NCI-H2029 treated with DMSO at 0.1 percent for 48 hours (cell line): Measurements from ENCODE around the gene ACTL8.
"Not testable (repeated sequence)": the region's sequence is repeated elsewhere in the genome, so short reads cannot be mapped to it uniquely, and the experiment has no call there.

Experiments used
- DNase-seq: peaks from one replicate; lab custom pipeline; 2025; lab: John Stamatoyannopoulos, UW

Gene ACTL8

GRCh38 chr1:17735348-17735747, 19.8 kb upstream of the ACTL8 start:
- no peak for DNase-seq

GRCh38 chr1:17735793-17736192, 19.3 kb upstream of the ACTL8 start:
- no peak for DNase-seq

DNA sequence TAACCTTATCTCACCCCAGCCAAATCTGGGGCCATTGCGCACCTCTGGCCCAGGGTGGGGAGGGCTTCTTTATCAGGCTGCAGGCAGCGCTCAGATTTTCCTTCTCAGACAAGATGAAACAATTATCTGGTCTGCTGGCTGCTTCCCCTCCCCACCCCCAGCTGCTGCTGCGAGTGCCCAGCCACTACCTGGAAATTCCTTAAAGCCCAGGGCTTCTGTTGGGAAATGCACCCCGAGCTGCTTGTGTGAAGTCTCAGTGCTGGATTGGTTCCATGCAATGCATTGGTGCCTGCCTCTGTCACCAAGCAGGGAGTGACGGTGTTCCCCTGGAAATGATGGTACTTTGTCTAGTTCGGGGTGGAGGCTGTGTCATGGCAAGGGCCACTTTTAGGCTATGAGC, 18.5 kb upstream of the ACTL8 start:
- DNase-seq, result no peak

DNA sequence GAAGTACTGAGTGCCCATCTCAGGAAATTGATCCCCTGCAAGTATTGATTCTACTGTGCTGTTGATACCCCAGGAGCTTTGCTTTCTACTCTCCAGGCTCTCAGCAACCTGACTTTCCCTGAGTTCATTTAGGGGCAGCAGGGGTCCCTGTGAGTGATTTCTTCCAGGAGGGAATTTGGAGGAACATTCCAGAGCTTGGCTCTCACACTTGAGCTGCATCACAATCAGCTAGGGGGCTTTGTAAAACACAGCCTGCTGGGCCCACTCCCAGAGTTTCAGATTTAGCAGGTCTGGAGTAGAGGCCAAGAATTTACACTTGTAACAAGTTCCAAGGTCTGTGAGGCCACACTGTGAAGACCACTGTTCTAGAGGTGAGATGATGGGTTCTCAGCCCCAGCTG, 16.1 kb upstream of the ACTL8 start:
- no peak for DNase-seq

- no peak for DNase-seq
These were observed 14.1 kb upstream of the ACTL8 start for GRCh38 chr1:17741052-17741451.

- no peak for DNase-seq
These were observed 12.6 kb upstream of the ACTL8 start for GRCh38 chr1:17742583-17742982.

DNA sequence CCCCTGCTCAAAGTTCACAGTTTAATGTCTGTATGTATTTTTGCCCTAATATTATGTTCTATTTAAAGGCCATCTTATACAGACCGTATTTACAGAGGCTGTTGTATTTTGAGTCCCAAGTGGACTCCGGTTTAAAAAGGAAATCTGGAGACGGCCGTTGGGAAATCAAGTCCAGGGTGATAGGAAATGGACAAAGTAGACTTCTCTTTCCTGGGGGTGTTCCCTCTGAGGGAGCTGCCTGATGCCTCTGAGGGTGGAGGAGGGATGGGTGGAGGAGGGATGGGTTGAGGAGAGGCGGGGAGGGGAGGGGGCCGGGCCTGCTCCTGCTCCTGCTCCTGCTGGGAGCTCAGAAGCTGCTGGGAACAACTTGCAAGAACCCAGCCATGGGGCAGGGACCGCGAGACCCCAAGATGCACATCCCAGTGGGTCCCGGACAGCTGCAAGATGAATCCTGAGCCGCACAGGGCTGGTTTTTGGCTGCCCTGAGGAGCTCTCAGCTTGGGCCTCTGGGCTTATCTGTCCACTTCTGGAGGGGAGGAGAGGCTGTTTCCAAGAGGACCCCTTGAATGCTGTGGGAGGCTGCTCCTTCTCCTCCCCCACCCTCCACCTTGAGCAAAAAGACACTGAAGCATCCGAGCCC, 12.0 kb upstream of the ACTL8 start:
- DNase-seq, result no peak

GRCh38 chr1:17743925-17744324, 11.2 kb upstream of the ACTL8 start:
- DNase-seq, result no peak

- DNase-seq, result no peak
These were observed 10.3 kb upstream of the ACTL8 start for GRCh38 chr1:17744666-17745478.

DNA sequence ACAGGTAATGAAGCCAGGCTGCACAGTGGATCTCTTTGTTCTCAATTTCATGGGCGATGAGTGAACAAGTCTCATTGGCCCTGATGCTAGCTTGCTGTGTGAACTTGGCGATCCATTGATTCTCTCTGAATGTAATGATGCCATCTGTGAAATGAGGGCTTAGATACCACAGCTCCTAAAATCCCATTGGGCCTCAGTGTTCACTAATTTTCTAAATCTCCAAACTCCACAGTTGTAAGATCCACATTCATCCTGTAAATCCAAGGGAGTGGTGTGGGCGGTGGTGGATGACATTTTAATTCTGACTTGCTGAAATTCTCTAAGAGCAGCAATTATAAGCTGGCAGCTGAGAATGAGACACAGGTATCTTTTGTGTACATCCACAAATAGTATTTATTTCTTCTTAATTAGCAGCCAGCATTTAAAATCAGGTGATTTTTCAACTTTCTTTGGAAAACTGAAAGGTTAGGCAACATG, 9.6 kb upstream of the ACTL8 start:
- no peak for DNase-seq

DNA sequence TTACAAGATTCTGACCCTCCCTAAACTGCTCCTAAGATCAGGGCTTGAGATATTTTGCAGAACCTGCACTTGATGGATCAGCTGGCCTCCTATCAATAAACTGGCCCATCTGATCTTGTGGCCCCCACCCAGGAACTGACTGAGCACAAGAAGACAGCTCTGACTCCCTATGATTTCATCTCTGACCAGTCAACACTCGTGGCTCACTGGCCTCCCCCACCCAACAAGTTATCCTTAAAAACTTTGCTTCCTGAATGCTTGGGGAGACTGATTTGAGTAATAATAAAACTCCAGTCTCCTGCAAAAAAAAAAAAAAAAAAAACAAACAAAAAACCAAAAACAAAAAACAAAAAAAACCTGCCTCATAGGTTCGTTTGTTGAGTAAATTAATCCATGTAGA, 8.9 kb upstream of the ACTL8 start:
- DNase-seq, result not testable (repeated sequence)

- no peak for DNase-seq
These were observed 8.2 kb upstream of the ACTL8 start for GRCh38 chr1:17746920-17747319.

- no peak for DNase-seq
These were observed 4.8 kb upstream of the ACTL8 start for GRCh38 chr1:17750333-17750732.

GRCh38 chr1:17752356-17752755, 2.8 kb upstream of the ACTL8 start:
- DNase-seq, result no peak

GRCh38 chr1:17757426-17757825, 2.3 kb downstream of the ACTL8 start:
- DNase-seq, result no peak

DNA sequence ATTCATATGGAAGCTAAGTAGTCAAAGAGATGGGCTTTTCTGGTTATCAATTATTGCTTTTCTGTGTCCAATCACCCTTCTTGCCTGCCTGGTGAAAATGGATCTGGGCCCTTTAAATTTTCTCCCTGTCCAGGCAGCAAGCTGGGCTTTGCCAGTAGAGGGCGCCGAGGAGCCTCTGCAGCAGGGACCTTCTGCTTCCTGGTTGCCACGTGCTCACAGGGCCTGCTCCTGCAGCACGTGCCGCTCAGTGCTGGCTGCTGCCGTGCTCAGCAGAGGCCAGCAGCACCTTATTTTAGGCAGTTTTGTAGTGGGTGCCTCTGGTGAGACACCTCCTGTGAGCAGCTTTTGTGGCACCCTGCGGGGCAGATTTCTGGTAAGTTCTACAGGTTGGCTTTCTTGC, 4.0 kb downstream of the ACTL8 start:
- no peak for DNase-seq

GRCh38 chr1:17762313-17762712, 7.2 kb downstream of the ACTL8 start:
- DNase-seq, result no peak

GRCh38 chr1:17763417-17763816, 8.3 kb downstream of the ACTL8 start:
- no peak for DNase-seq

DNA sequence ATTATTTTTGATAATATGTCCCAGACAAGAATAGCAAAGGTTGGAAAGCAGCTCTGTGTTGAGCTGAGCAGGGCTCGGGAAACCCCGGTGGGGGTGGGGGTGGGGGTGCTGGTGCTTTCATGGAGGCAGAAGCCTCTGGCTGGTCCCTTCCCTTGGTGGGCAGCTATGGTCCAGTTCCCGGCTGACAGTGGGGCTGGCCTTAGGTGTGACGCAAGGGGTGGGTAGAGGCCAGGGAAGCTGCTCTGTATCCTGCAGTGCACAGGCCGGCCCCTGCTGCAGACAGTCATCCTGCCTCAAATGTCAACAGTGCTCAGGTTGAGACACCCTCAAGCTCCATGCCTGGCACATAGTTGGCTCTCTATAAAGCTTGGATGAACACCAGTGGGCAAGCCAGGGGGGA, 8.9 kb downstream of the ACTL8 start:
- DNase-seq, result no peak

DNA sequence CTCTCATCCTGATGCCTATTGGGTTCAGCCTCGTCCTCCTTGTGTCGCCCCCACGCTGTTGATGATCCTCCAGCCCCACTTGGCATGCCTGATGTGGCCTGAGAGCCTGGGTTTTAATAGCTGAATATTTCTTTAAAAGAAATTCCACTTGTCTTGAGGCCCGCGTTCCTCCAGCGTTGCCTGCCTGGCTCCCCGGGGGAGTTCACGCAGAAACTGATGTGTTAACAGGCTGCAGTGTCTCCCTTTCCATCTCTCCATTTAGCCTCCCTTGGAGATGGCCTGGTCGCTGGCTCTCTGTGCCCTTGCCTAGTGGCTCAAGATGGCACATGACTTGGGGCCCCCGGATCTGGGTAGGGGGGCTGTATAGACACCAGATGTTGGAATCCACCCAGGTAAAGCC, 9.5 kb downstream of the ACTL8 start:
- DNase-seq, result no peak

DNA sequence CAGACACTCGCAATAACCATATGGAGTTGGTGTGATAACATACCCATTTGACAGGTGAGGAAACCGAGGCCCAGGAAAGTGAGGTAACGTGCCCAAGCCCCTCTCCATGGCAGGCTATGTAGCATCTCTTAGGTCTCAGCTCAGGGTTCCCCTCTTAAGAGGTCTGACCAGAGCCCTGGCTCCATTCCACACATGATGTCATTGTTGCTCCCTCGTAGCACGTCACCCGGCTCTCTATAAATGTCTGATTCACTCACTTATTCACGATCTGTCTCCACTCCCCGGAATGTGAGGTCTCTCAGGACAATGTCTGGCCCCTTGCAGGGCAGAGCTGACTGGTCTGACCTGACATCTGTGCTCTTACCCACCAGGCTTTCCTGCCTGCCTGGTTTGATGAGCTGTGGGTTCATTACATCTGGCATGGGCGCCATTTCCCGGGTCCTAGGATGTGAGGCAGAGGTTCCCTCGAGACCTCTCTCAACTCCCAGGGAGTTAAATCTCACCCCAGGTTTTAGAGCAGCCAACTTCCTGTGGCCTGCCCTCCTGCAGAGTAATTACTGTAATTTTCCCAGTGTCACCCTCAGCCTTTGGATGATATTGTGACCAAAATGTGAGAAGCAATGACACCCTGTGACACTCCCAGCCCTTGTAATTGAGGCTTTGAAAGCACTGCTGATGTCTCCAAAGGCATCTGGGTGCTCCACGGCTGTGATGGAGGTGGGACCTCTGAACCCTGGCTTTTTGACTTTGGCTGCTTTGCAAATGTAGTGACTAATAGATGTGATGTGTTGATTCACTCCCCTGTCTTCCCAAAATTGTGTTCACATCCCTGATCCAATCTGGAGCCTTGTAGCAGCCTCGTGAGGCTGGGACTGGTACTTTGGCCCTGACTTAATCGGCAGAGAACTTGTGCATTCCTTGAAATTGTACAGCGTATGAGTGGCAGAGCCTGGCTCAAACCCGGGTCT, 10.6 kb downstream of the ACTL8 start:
- DNase-seq, result no peak

DNA sequence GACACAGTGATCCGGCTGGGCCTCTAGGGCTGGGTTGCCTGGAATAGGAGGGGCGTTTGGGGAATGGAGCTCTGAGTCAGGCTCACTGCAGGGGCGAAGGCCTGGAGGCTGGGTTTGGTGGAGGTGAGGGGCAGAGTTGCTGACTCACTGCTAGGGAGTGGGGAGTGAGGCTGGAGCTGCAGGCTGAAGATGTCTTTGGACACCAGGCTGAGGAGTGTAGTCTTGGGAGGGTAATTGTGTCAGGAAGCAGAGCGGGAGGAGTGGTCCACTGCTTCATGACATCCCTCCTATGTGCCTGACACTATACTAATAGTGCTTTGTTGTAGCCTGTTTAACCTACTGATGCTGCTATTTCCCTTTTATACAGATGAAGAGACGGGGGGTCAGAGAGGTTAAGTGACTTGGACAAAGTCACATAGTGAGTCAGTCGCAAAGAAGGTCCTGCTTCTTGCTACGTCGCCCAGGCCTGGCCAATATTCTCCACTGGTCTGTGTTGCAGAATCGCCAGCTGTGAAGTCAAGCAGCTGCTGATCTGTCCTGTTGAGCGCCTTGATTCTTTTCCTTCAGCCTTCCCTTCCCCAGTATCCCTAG, 13.6 kb downstream of the ACTL8 start:
- no peak for DNase-seq
